OCI-LY1 (cell line): ENCODE measurements around the gene TYRP1.

Experiments used
- H2AFZ ChIP-seq: fragments of 200-600 bp; sonication (generic), shearing (Covaris generic); 2 replicates; pipeline ENCODE4 v1.6.0; 2014; ENCODE audit warnings: antibody characterized with exemption, mild to moderate bottlenecking, low read length
- H3F3A ChIP-seq: fragments of 200-600 bp; sonication (generic), shearing (Covaris generic); 2 replicates; pipeline ENCODE4 v1.6.0; 2014; ENCODE audit warnings: mild to moderate bottlenecking, antibody characterized with exemption, low read length, moderate library complexity; ENCODE audit not compliant: insufficient read depth
- H3K27ac ChIP-seq: fragments of 200-600 bp; sonication (generic); 2 replicates; pipeline ENCODE4 v1.5.1; 2014; ENCODE audit warnings: low read length, mixed run types, mild to moderate bottlenecking, low read depth; ENCODE audit not compliant: poor library complexity, severe bottlenecking
- H3K27me3 ChIP-seq: fragments of 200-600 bp; sonication (generic); 2 replicates; pipeline ENCODE4 v1.6.0; 2014; ENCODE audit warnings: antibody characterized with exemption, mild to moderate bottlenecking, low read length, moderate library complexity; ENCODE audit not compliant: insufficient read depth
- H3K36me3 ChIP-seq: fragments of 200-600 bp; sonication (generic); 2 replicates; pipeline ENCODE4 v1.6.1; 2014; ENCODE audit warnings: mild to moderate bottlenecking, antibody characterized with exemption, low read length, moderate library complexity, mixed read lengths; ENCODE audit not compliant: insufficient read depth
- H3K4me1 ChIP-seq: fragments of 200-600 bp; sonication (generic); 2 replicates; pipeline ENCODE4 v1.5.1; 2014; ENCODE audit warnings: mild to moderate bottlenecking, low read length, moderate library complexity; ENCODE audit not compliant: insufficient read depth, severe bottlenecking
- H3K4me2 ChIP-seq: fragments of 200-600 bp; sonication (generic), shearing (Covaris generic); 2 replicates; pipeline ENCODE4 v1.6.1; 2014; ENCODE audit warnings: low read length
- H3K4me3 ChIP-seq: fragments of 200-600 bp; sonication (generic); 2 replicates; pipeline ENCODE4 v1.5.1; 2014; ENCODE audit warnings: low read length, low read depth, mild to moderate bottlenecking, mixed read lengths; ENCODE audit not compliant: poor library complexity, severe bottlenecking
- H3K79me2 ChIP-seq: fragments of 200-600 bp; shearing (Covaris generic); 2 replicates; pipeline ENCODE4 v1.6.1; 2016; ENCODE audit warnings: mixed run types, low read length, mixed read lengths; ENCODE audit not compliant: insufficient read depth
- H3K9ac ChIP-seq: fragments of 200-600 bp; sonication (generic), shearing (Covaris generic); 2 replicates; pipeline ENCODE4 v1.6.1; 2014; ENCODE audit warnings: mild to moderate bottlenecking, low read length, mixed read lengths
- H3K9me2 ChIP-seq: fragments of 200-600 bp; sonication (generic), shearing (Covaris generic); 2 replicates; pipeline ENCODE4 v1.6.1; 2014; ENCODE audit warnings: low read depth, mild to moderate bottlenecking, low read length, mixed read lengths
- H3K9me3 ChIP-seq: fragments of 200-600 bp; shearing (Covaris generic); 2 replicates; pipeline ENCODE4 v1.6.1; 2014; ENCODE audit warnings: low read length, mixed read lengths
- H4K20me1 ChIP-seq: fragments of 200-600 bp; sonication (generic), shearing (Covaris generic); 2 replicates; pipeline ENCODE4 v1.6.0; 2016; ENCODE audit warnings: mild to moderate bottlenecking, low read length; ENCODE audit not compliant: insufficient read depth
- CTCF ChIP-seq: fragments of 200-600 bp; sonication (generic), shearing (Covaris generic); IDR thresholded peaks from 2 replicates; pipeline ENCODE4 v1.5.1; 2017; ENCODE audit warnings: mild to moderate bottlenecking, antibody characterized with exemption, low read length, moderate library complexity, mixed read lengths
- EZH2 ChIP-seq: fragments of 200-600 bp; sonication (generic), shearing (Covaris generic); IDR thresholded peaks from 2 replicates; pipeline ENCODE4 v1.8.0; 2017; ENCODE audit warnings: borderline replicate concordance, mixed run types, mild to moderate bottlenecking, antibody characterized with exemption, low read length, moderate library complexity, mixed read lengths

Gene TYRP1

GRCh38 chr9:12651125-12651524, 42.1 kb upstream of the TYRP1 start:
- Histone ChIP-seq H2AFZ (no peak overlapping the region), H3K4me1 (no peaks in the 10 kb centered on the region), H4K20me1 (no peaks in the 10 kb centered on the region), H3K36me3 (no peaks in the 10 kb centered on the region), H3K27me3 (no peaks in the 10 kb centered on the region), H3F3A (no peaks in the 10 kb centered on the region), H3K27ac (no peak overlapping the region), H3K79me2 (no peaks in the 10 kb centered on the region), H3K4me3 (no peak overlapping the region), H3K9ac (no peak overlapping the region), H3K9me2 (no peaks in the 10 kb centered on the region), H3K9me3 (no peaks in the 10 kb centered on the region), H3K4me2 (no peak overlapping the region)
- TF ChIP-seq EZH2: no peak
- no peak for TF ChIP-seq CTCF

- Histone ChIP-seq H4K20me1 (no peaks in the 10 kb centered on the region), H3K9ac (no peak overlapping the region), H3K27me3 (no peaks in the 10 kb centered on the region), H3K4me3 (no peak overlapping the region), H3K4me2 (no peak overlapping the region), H3K4me1 (no peaks in the 10 kb centered on the region), H3K9me2 (no peaks in the 10 kb centered on the region), H3K36me3 (no peaks in the 10 kb centered on the region), H3K79me2 (no peaks in the 10 kb centered on the region), H3K9me3 (no peaks in the 10 kb centered on the region), H2AFZ (no peak overlapping the region), H3K27ac (no peak overlapping the region), H3F3A (no peaks in the 10 kb centered on the region)
- TF ChIP-seq EZH2 (no peak), CTCF (no peak)
These were observed 40.2 kb upstream of the TYRP1 start for GRCh38 chr9:12652973-12653372.

- H3K9ac ChIP-seq: no peak overlapping the region
- H3K36me3 ChIP-seq: no peaks in the 10 kb centered on the region
- no peaks in the 10 kb centered on the region for H4K20me1 ChIP-seq
- no peaks in the 10 kb centered on the region for H3K9me2 ChIP-seq
- no peak overlapping the region for H3K27ac ChIP-seq
- TF ChIP-seq EZH2 (no peak), CTCF (no peak)
- H3K79me2 ChIP-seq: no peaks in the 10 kb centered on the region
- no peak overlapping the region for H3K4me3 ChIP-seq
- H3K4me2 ChIP-seq: no peak overlapping the region
- H2AFZ ChIP-seq: no peak overlapping the region
- no peaks in the 10 kb centered on the region for H3K9me3 ChIP-seq
- H3F3A ChIP-seq: no peaks in the 10 kb centered on the region
- no peaks in the 10 kb centered on the region for H3K4me1 ChIP-seq
- no peaks in the 10 kb centered on the region for H3K27me3 ChIP-seq
These were observed 36.4 kb upstream of the TYRP1 start for GRCh38 chr9:12656803-12657202.
